AG04450 (cell line): Measurements from ENCODE around the gene PRPF18. TPM values are rescaled to one million over a fixed set of nuclear protein-coding genes. Genes with fewer than 3 reads are reported as not detected.

Experiments
- CTCF ChIA-PET: fragments of 300-600, 350-600 bp; formaldehyde crosslinking; extraction: SDS; loops from one replicate; lab custom pipeline; 2022; ENCODE audit warnings: antibody characterized with exemption, inconsistent platforms; lab: Charles Lee
- POLR2A ChIA-PET: fragments of 350-600 bp; formaldehyde crosslinking; extraction: SDS; loops from one replicate; lab custom pipeline; 2021; ENCODE audit warnings: antibody characterized with exemption, inconsistent platforms; lab: Yijun Ruan, JAX
- DNase-seq: peaks from one replicate; pipeline ENCODE4 v3.0.0-alpha.2; 2011; ENCODE audit warnings: low read depth, low spot score
- H3K27ac ChIP-seq: one replicate; pipeline ENCODE4 v1.5.1; 2012; ENCODE audit warnings: low read depth, low read length, control low read depth
- H3K27me3 ChIP-seq: one replicate; pipeline ENCODE4 v1.6.0; 2012; ENCODE audit warnings: low read length; ENCODE audit not compliant: control insufficient read depth, insufficient read depth
- H3K4me3 ChIP-seq: 2 replicates; pipeline ENCODE4 v1.5.1; 2011; ENCODE audit warnings: mild to moderate bottlenecking, low read depth, low read length, control low read depth
- H3K9me3 ChIP-seq: 2 replicates; pipeline ENCODE4 v1.5.1; 2012; ENCODE audit warnings: low read length; ENCODE audit not compliant: control insufficient read depth, insufficient read depth
- polyA plus RNA-seq: library from polyadenylated mRNA; depleted of rRNA; stranded (reverse); fragments of >200 nt; gene quantifications from 2 replicates; pipeline ENCODE4 v1.2.3, GENCODE V29; 2011
- TF ChIP-seq, protein P1 (sequence below): IDR thresholded peaks from 2 replicates; pipeline ENCODE4 v1.5.1; 2011; ENCODE audit warnings: low read depth, low read length, control low read depth, inconsistent platforms

PRPF18 gene
- polyA plus RNA-seq, 1 experiment, result 25.4 TPM

DNA sequence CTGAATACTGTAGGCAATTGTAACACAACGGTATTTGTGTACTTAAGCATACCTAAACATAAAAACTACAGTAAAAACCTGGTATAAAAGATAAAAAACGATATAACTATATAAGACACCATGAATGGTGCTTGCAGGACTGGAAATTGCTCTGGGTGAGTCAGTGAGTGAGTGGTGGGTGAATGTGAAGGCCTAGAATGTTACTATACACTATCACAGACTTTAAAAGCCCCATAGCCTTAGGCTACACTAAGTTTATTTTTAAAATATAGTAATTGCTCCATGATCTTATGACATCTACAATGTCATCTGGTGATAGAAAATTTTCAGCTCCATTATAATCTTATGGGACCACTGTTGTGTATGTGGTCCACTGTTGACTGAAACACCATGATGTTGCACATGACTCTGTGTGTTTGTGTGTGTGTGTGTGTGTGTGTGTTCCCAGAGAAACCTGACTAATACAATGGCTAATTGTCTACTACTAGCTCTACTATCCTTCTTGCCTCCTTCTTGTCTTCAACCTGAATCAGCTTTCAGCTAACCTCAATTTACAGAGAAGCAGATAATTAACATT, 27.6 kb upstream of the PRPF18 start:
- no peak overlapping the region for H3K4me3 ChIP-seq
- POLR2A ChIA-PET, result no interaction called here
- no peak overlapping the region for H3K27ac ChIP-seq
- H3K27me3 ChIP-seq, result peaks cover 6% of the 10 kb centered on the region
- no peaks in the 10 kb centered on the region for H3K9me3 ChIP-seq
- TF ChIP-seq, protein P1, sequence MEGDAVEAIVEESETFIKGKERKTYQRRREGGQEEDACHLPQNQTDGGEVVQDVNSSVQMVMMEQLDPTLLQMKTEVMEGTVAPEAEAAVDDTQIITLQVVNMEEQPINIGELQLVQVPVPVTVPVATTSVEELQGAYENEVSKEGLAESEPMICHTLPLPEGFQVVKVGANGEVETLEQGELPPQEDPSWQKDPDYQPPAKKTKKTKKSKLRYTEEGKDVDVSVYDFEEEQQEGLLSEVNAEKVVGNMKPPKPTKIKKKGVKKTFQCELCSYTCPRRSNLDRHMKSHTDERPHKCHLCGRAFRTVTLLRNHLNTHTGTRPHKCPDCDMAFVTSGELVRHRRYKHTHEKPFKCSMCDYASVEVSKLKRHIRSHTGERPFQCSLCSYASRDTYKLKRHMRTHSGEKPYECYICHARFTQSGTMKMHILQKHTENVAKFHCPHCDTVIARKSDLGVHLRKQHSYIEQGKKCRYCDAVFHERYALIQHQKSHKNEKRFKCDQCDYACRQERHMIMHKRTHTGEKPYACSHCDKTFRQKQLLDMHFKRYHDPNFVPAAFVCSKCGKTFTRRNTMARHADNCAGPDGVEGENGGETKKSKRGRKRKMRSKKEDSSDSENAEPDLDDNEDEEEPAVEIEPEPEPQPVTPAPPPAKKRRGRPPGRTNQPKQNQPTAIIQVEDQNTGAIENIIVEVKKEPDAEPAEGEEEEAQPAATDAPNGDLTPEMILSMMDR, result no peak
- no peak for DNase-seq
- CTCF ChIA-PET, result interaction anchor here (1.0 kb wide), 1 partner anchor 28 kb away, joined by 3 read pairs; the partner anchor contains the start of gene PRPF18

DNA sequence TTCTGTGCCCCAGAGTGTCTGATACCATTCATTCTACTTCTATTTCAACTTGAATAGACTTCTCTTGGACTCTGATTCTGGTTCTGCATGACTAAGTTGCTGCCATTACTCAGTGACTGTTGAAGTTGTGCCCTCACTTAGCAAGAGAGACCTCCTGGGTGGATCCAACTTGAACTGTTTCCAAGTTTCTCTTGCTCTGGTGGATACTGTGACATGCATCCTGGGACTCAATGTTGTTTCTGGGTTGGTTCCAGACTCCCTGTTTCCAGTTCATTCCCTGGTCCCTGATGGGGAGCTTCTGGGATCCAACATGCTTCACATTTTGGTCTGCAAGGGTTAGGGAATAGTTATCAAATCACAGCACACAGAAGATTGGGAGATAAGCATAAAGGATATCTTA, 26.2 kb upstream of the PRPF18 start:
- POLR2A ChIA-PET, result no interaction called here
- no peaks in the 10 kb centered on the region for H3K9me3 ChIP-seq
- no peak overlapping the region for H3K27ac ChIP-seq
- CTCF ChIA-PET, result no interaction called here
- no peak for DNase-seq
- H3K4me3 ChIP-seq, result no peak overlapping the region
- H3K27me3 ChIP-seq, result peaks cover 8% of the 10 kb centered on the region
- TF ChIP-seq, protein P1, result no peak

DNA sequence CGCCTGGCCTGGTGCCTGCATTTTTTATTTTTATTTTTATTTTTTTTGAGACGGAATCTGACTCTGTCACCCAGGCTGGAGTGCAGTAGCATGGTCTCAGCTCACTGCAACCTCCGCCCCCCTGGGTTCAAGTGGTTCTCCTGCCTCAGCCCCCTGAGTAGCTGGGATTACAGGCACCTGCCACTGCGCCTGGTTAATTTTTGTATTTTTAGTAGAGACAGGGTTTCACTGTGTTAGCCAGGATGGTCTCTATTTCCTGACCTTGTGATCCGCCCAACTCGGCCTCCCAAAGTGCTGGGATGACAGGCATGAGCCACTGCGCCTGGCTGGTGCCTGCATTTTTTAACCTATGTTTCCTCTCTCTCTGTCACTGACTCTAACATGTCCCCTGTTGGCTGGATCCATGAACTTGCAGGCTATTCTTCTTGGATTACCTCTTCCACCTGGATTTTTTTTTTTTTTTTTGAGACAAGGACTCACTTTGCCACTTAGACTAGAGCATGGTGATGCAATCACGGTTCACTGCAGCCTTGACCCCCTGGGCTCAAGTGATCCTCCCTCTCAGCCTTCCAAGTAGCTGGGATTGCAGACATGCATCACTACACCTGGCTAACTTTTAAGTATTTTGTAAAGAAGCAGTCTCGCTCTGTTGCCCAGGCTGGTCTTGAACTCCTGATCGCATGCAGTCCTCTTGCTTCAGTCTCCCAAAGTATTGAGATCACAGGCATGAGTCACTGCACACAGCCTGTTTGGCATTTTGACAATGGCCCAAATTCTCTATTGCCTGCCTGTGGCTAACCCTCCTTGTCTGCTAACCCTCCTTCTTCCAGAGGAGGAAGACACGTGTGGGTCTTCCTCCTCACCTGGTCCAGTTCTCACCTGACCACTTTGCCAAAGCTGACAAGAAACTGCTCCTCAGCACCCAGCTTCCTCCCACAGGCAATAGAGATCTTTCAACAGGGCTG, 23.0 kb upstream of the PRPF18 start:
- CTCF ChIA-PET, result no interaction called here
- H3K27me3 ChIP-seq, result peaks cover 10% of the 10 kb centered on the region
- POLR2A ChIA-PET, result no interaction called here
- H3K27ac ChIP-seq, result no peak overlapping the region
- H3K4me3 ChIP-seq, result no peak overlapping the region
- TF ChIP-seq, protein P1, result no peak
- H3K9me3 ChIP-seq, result no peaks in the 10 kb centered on the region
- DNase-seq, result no peak

DNA sequence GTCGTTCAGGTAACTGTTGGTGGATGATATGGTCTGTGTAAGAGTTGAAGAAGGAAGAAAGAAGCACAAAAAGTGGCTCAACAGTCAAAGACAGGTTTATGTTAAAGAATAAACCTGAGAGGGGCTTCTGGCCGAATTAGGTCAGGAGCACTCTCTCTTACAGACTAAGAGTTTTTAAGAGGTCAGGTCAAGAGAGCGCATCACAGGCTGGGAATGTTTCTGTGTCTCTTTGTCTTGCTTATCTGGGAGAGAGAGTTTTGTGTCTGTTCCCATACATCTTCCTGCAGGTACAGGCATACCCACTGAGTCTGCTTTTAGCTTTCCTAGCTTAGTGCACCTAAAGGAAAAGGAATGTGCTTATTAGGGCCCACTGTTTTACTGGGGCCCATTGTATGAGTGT, 22.2 kb upstream of the PRPF18 start:
- H3K27me3 ChIP-seq, result peaks cover 10% of the 10 kb centered on the region
- H3K9me3 ChIP-seq, result no peaks in the 10 kb centered on the region
- TF ChIP-seq, protein P1, result no peak
- CTCF ChIA-PET, result no interaction called here
- POLR2A ChIA-PET, result no interaction called here
- no peak overlapping the region for H3K27ac ChIP-seq
- no peak for DNase-seq
- H3K4me3 ChIP-seq, result no peak overlapping the region

DNA sequence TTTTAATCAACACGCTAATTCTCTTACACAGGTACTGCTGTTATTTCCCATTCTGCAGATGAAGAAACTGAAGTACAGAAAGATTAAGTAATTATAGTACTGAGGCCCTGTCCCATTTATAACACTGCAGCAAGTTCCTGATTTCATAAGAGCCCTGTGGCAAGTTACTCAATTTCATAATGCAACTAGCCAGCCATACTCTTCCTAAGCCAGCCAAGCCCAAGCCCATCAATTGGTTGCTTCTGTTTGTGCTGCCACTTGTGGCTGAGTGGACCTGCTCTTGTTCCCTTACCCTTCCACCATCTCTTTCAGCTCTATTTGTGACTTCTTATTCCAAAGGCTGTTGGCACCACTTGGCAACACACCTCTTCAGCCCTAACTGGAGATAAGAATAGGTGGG, 19.7 kb upstream of the PRPF18 start:
- no peak overlapping the region for H3K27ac ChIP-seq
- H3K27me3 ChIP-seq, result peaks cover 10% of the 10 kb centered on the region
- no peak for DNase-seq
- CTCF ChIA-PET, result no interaction called here
- POLR2A ChIA-PET, result no interaction called here
- TF ChIP-seq, protein P1, result no peak
- no peak overlapping the region for H3K4me3 ChIP-seq
- no peaks in the 10 kb centered on the region for H3K9me3 ChIP-seq
